Muscle of leg (tissue), 11 donors: ENCODE measurements around the gene GNA12. TPM values are rescaled to one million over a fixed set of nuclear protein-coding genes. Genes with fewer than 3 reads are reported as not detected.

Source experiments
- DNase-seq: peaks from one replicate; pipeline ENCODE4 v3.0.0; 2013
- H3K27ac ChIP-seq: one replicate; pipeline ENCODE4 v1.5.1; 2013; ENCODE audit warnings: mild to moderate bottlenecking, low read length, control low read depth
- H3K27me3 ChIP-seq: one replicate; pipeline ENCODE4 v1.6.1; 2013; ENCODE audit warnings: low read length; ENCODE audit not compliant: control insufficient read depth, insufficient read depth
- H3K36me3 ChIP-seq: one replicate; pipeline ENCODE4 v1.6.1; 2013; ENCODE audit warnings: low read length; ENCODE audit not compliant: control insufficient read depth, insufficient read depth
- H3K4me1 ChIP-seq: one replicate; pipeline ENCODE4 v1.6.1; 2013; ENCODE audit warnings: low read length; ENCODE audit not compliant: control insufficient read depth, insufficient read depth
- H3K4me3 ChIP-seq: one replicate; pipeline ENCODE4 v1.5.1; 2013; ENCODE audit warnings: low read length, control low read depth
- H3K9me3 ChIP-seq: replicated peaks from 2 replicates; pipeline ENCODE4 v1.6.1; 2013; ENCODE audit warnings: low read depth, low read length; ENCODE audit not compliant: control insufficient read depth
- WGBS: methylation state at CpG from one replicate; pipeline ENCODE4 v1.1.5; 2013; ENCODE audit warnings: missing lambda C conversion rate; ENCODE audit not compliant: insufficient coverage; 5-methylcytosine and 5-hydroxymethylcytosine counted together
- polyA plus RNA-seq, 8 donors: library from polyadenylated mRNA; unstranded; fragments of 120-200 nt; gene quantifications; one replicate each; pipeline versions ENCODE4 v1.2.1 to v1.2.3, GENCODE V29; 2013; ENCODE audit warnings: inconsistent platforms in 1 of 8, low replicate concordance in 1 of 8; ENCODE audit not compliant: insufficient read length in 8 of 8, insufficient read depth in 1 of 8
- total RNA-seq: library from RNA; stranded (reverse); fragments of 120-200 nt; gene quantifications from one replicate; pipeline ENCODE4 v1.2.4, GENCODE V29; 2013

GNA12 gene
- total and polyA plus RNA-seq, 9 donors: 6.6 to 40.4 (median 31.6) TPM

GRCh38 chr7:2819161-2819953 lies 24.8 kb downstream of the GNA12 start:
- WGBS: 71% methylated on average over 10 of the region's 15 CpGs
- no peaks in the 10 kb centered on the region for H3K36me3 ChIP-seq
- H3K9me3 ChIP-seq: no peaks in the 10 kb centered on the region
- no peak overlapping the region for H3K4me3 ChIP-seq
- H3K27ac ChIP-seq: no peak overlapping the region
- H3K27me3 ChIP-seq: no peaks in the 10 kb centered on the region
- DNase-seq: no peak
- peaks cover 24% of the 10 kb centered on the region for H3K4me1 ChIP-seq

DNA sequence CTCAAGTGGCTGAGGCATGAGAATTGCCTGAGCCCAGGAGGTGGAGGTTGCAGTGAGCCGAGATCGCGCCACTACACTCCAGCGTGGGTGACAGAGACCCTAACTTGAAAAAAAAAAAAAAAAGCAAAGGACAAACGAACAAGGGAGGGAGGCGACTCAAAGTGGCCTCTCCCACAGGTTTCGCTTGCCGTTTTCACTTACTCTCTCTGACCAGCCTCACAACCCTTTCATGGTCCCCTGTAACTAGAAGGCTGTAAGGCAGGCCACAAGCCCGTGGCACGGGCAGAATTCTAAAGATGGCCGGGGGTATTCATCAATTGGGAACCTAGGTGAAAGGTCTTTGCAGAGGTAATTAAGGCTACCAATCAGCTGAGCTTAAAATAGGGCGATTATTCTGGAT lies 25.5 kb downstream of the GNA12 start:
- Histone ChIP-seq H3K27me3 (no peaks in the 10 kb centered on the region), H3K27ac (no peak overlapping the region), H3K9me3 (no peaks in the 10 kb centered on the region), H3K4me1 (peaks cover 23% of the 10 kb centered on the region), H3K36me3 (peaks cover 5% of the 10 kb centered on the region), H3K4me3 (no peak overlapping the region)
- WGBS: 51% methylated on average over 4 of the region's 12 CpGs
- no peak for DNase-seq

DNA sequence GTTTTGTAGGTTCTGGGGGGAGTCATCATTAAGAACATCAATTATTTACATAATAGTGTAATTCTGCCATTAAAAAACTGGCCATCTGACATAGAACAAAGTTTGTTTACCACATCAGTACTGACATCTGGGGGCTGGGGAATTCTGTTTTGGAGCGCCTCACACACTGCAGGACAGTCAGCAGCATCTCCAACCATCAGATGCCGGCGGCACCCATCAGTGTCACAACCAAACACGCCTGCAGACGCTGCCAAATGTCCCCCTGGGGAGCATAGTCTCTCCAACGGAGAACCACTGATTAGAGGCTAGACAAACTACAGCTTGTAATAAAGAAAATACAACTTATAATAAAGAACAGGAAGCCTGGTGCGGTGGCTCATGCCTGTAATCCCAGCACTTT lies 26.0 kb downstream of the GNA12 start:
- H3K27ac ChIP-seq: peak overlapping the region; percentile 4
- H3K27me3 ChIP-seq: no peaks in the 10 kb centered on the region
- peaks cover 8% of the 10 kb centered on the region for H3K36me3 ChIP-seq
- WGBS: 17% methylated on average over 2 of the region's 7 CpGs
- H3K4me3 ChIP-seq: no peak overlapping the region
- no peaks in the 10 kb centered on the region for H3K9me3 ChIP-seq
- H3K4me1 ChIP-seq: peaks cover 23% of the 10 kb centered on the region
- peak; percentile 46 for DNase-seq

DNA sequence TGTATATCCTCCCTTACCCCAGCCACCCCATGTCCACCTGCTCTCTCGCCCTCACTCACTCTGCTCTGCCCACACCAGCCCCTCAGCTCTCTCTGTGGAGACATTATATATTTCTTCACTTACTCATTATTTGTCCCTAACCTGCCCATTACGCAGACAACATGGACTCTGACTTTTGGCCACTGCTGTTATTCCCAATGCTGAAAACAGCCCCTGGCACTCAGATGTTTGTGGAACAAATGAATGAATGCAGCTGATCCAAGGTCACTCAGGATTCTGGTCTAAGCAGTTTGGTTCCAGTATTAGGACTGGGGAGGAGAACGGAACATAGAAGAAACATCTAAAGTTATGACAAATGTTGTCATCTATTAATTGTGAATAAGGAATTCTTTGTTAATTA lies 26.7 kb downstream of the GNA12 start:
- peaks cover 23% of the 10 kb centered on the region for H3K4me1 ChIP-seq
- peaks cover 8% of the 10 kb centered on the region for H3K36me3 ChIP-seq
- H3K27ac ChIP-seq: no peak overlapping the region
- no peaks in the 10 kb centered on the region for H3K9me3 ChIP-seq
- 64% methylated on average over 1 of the region's 3 CpGs for WGBS
- DNase-seq: no peak
- H3K27me3 ChIP-seq: no peaks in the 10 kb centered on the region
- no peak overlapping the region for H3K4me3 ChIP-seq

GRCh38 chr7:2815875-2816245 lies 28.2 kb downstream of the GNA12 start:
- Histone ChIP-seq H3K27me3 (no peaks in the 10 kb centered on the region), H3K27ac (no peak overlapping the region), H3K4me3 (no peak overlapping the region), H3K4me1 (peaks cover 32% of the 10 kb centered on the region), H3K9me3 (no peaks in the 10 kb centered on the region), H3K36me3 (peaks cover 8% of the 10 kb centered on the region)
- no peak for DNase-seq
- 89% methylated on average over 10 of the region's 16 CpGs for WGBS

- Histone ChIP-seq H3K27ac (peak overlapping the region; percentile 47), H3K36me3 (peaks cover 8% of the 10 kb centered on the region), H3K4me1 (peaks cover 36% of the 10 kb centered on the region), H3K9me3 (no peaks in the 10 kb centered on the region), H3K4me3 (no peak overlapping the region), H3K27me3 (no peaks in the 10 kb centered on the region)
- no peak for DNase-seq
- WGBS: 87% methylated on average over 27 of the region's 31 CpGs
Observed at GRCh38 chr7:2814946-2815874, 28.9 kb downstream of the GNA12 start.

GRCh38 chr7:2814186-2814945 lies 29.7 kb downstream of the GNA12 start:
- no peaks in the 10 kb centered on the region for H3K9me3 ChIP-seq
- no peak overlapping the region for H3K4me3 ChIP-seq
- WGBS: 51% methylated on average over 10 of the region's 16 CpGs
- H3K27me3 ChIP-seq: no peaks in the 10 kb centered on the region
- peaks cover 8% of the 10 kb centered on the region for H3K36me3 ChIP-seq
- H3K27ac ChIP-seq: peak overlapping the region; percentile 47
- no peak for DNase-seq
- peaks cover 36% of the 10 kb centered on the region for H3K4me1 ChIP-seq

GRCh38 chr7:2813350-2814185 lies 30.5 kb downstream of the GNA12 start:
- Histone ChIP-seq H3K4me3 (no peak overlapping the region), H3K9me3 (no peaks in the 10 kb centered on the region), H3K27ac (no peak overlapping the region), H3K27me3 (no peaks in the 10 kb centered on the region), H3K4me1 (peaks cover 30% of the 10 kb centered on the region), H3K36me3 (peaks cover 8% of the 10 kb centered on the region)
- WGBS: 76% methylated on average over 6 of the region's 20 CpGs
- no peak for DNase-seq

- WGBS: 80% methylated on average over 2 of the region's 3 CpGs
- Histone ChIP-seq H3K36me3 (peaks cover 8% of the 10 kb centered on the region), H3K4me1 (peaks cover 30% of the 10 kb centered on the region), H3K9me3 (no peaks in the 10 kb centered on the region), H3K4me3 (no peak overlapping the region), H3K27ac (no peak overlapping the region), H3K27me3 (no peaks in the 10 kb centered on the region)
- DNase-seq: no peak
Observed at GRCh38 chr7:2812831-2813230, 31.3 kb downstream of the GNA12 start.
